CD4-positive, alpha-beta T cell treated with Interleukin-21 for 1 hour (primary cell): Measurements from ENCODE around the gene XYLT1.

Experiments
- DNase-seq: peaks from one replicate; pipeline ENCODE4 v3.0.0-alpha.2; 2020

The XYLT1 gene

GRCh38 chr16:17162560-17162959, 308.2 kb downstream of the XYLT1 start:
- DNase-seq, result no peak

GRCh38 chr16:17160920-17161431, 309.8 kb downstream of the XYLT1 start:
- DNase-seq, result no peak

GRCh38 chr16:17160285-17160853, 310.4 kb downstream of the XYLT1 start:
- no peak for DNase-seq

GRCh38 chr16:17159617-17160016, 311.1 kb downstream of the XYLT1 start:
- no peak for DNase-seq

- no peak for DNase-seq
Measured at GRCh38 chr16:17155936-17156335, 314.8 kb downstream of the XYLT1 start.

- DNase-seq, result no peak
Measured at GRCh38 chr16:17155485-17155884, 315.3 kb downstream of the XYLT1 start.

- no peak for DNase-seq
Measured at GRCh38 chr16:17154981-17155380, 315.8 kb downstream of the XYLT1 start.

GRCh38 chr16:17152311-17152710, 318.4 kb downstream of the XYLT1 start:
- no peak for DNase-seq

GRCh38 chr16:17151335-17151734, 319.4 kb downstream of the XYLT1 start:
- DNase-seq, result no peak

- no peak for DNase-seq
Measured at GRCh38 chr16:17149904-17150483, 320.8 kb downstream of the XYLT1 start.

- DNase-seq, result no peak
Measured at GRCh38 chr16:17147942-17148341, 322.8 kb downstream of the XYLT1 start.

GRCh38 chr16:17145029-17145428, 325.7 kb downstream of the XYLT1 start:
- DNase-seq, result no peak

- no peak for DNase-seq
Measured at GRCh38 chr16:17144431-17144830, 326.3 kb downstream of the XYLT1 start.

- no peak for DNase-seq
Measured at GRCh38 chr16:17143546-17144419, 327.0 kb downstream of the XYLT1 start.

GRCh38 chr16:17138801-17139200, 332.0 kb downstream of the XYLT1 start:
- DNase-seq, result no peak

- DNase-seq, result no peak
Measured at GRCh38 chr16:17135439-17135838, 335.3 kb downstream of the XYLT1 start.

GRCh38 chr16:17134586-17134985, 336.2 kb downstream of the XYLT1 start:
- DNase-seq, result no peak

GRCh38 chr16:17133851-17134250, 336.9 kb downstream of the XYLT1 start:
- DNase-seq, result no peak

GRCh38 chr16:17131351-17131750, 339.4 kb downstream of the XYLT1 start:
- DNase-seq, result no peak

GRCh38 chr16:17130733-17131132, 340.0 kb downstream of the XYLT1 start:
- no peak for DNase-seq

GRCh38 chr16:17129971-17130370, 340.8 kb downstream of the XYLT1 start:
- DNase-seq, result no peak

- DNase-seq, result no peak
Measured at GRCh38 chr16:17128791-17129190, 342.0 kb downstream of the XYLT1 start.

- DNase-seq, result no peak
Measured at GRCh38 chr16:17126156-17126555, 344.6 kb downstream of the XYLT1 start.

- no peak for DNase-seq
Measured at GRCh38 chr16:17125671-17126070, 345.1 kb downstream of the XYLT1 start.
